Mesenchymal stem cell (in vitro differentiated cells and primary cell): ENCODE data around the gene CCDC6.

Experiments
- DNase-seq: peaks from one replicate; pipeline ENCODE4 v3.0.0-alpha.2; 2013
- H2AFZ ChIP-seq: one replicate; pipeline ENCODE4 v1.6.1; 2013; ENCODE audit warnings: low read depth, mild to moderate bottlenecking, control low read depth, inconsistent platforms, low read length, moderate library complexity
- H2AK5ac ChIP-seq: 2 replicates; pipeline ENCODE4 v1.6.1; 2013; ENCODE audit warnings: low read length, moderate library complexity, mild to moderate bottlenecking, inconsistent platforms; ENCODE audit not compliant: severe bottlenecking
- H2BK120ac ChIP-seq: one replicate; pipeline ENCODE4 v1.6.1; 2013; ENCODE audit warnings: low read depth, mild to moderate bottlenecking, inconsistent platforms, low read length, moderate library complexity
- H2BK12ac ChIP-seq, 2 experiments: one replicate each; pipeline ENCODE4 v1.6.1; 2013; ENCODE audit warnings: inconsistent platforms in 2 of 2, low read length in 2 of 2, mild to moderate bottlenecking in 2 of 2, moderate library complexity in 2 of 2, control low read depth in 1 of 2
- H2BK15ac ChIP-seq: one replicate; pipeline ENCODE4 v1.6.1; 2013; ENCODE audit warnings: mild to moderate bottlenecking, low read depth, inconsistent platforms; ENCODE audit not compliant: poor library complexity, severe bottlenecking
- H2BK5ac ChIP-seq: 2 replicates; pipeline ENCODE4 v1.6.1; 2013; ENCODE audit warnings: low read depth, mild to moderate bottlenecking, low read length, control low read depth, inconsistent platforms; ENCODE audit not compliant: poor library complexity, severe bottlenecking
- H3K14ac ChIP-seq, 2 experiments: one replicate each; pipeline ENCODE4 v1.6.1; 2013; ENCODE audit warnings: inconsistent platforms in 2 of 2, low read length in 2 of 2, control low read depth in 1 of 2, mild to moderate bottlenecking in 1 of 2, moderate library complexity in 1 of 2
- H3K18ac ChIP-seq, 2 experiments: one replicate each; pipeline ENCODE4 v1.6.1; 2013; ENCODE audit warnings: inconsistent platforms in 2 of 2, low read length in 2 of 2, control low read depth in 1 of 2, low read depth in 1 of 2, mild to moderate bottlenecking in 1 of 2
- H3K23ac ChIP-seq, 2 experiments: one replicate each; pipeline ENCODE4 v1.6.1; 2013; ENCODE audit warnings: inconsistent platforms in 2 of 2, low read length in 2 of 2, mild to moderate bottlenecking in 2 of 2, moderate library complexity in 2 of 2, control low read depth in 1 of 2
- H3K27ac ChIP-seq: 2 replicates; pipeline ENCODE4 v1.5.1; 2013; ENCODE audit warnings: mild to moderate bottlenecking, moderate library complexity, low read length, control low read depth, inconsistent platforms; ENCODE audit not compliant: poor library complexity, severe bottlenecking
- H3K27me3 ChIP-seq, 2 experiments: 2 replicates each; pipeline versions ENCODE4 v1.6.1 to v1.7.0; 2013; ENCODE audit warnings: low read length in 2 of 2, mild to moderate bottlenecking in 2 of 2, moderate library complexity in 2 of 2, control low read depth in 1 of 2, inconsistent platforms in 1 of 2; ENCODE audit not compliant: control insufficient read depth in 1 of 2, insufficient read depth in 1 of 2
- H3K36me3 ChIP-seq, 2 experiments: 2 replicates each; pipeline versions ENCODE4 v1.6.1 to v1.7.0; 2013; ENCODE audit warnings: low read length in 2 of 2, control low read depth in 1 of 2, inconsistent platforms in 1 of 2, low read depth in 1 of 2, mild to moderate bottlenecking in 1 of 2; ENCODE audit not compliant: insufficient read depth in 2 of 2, control insufficient read depth in 1 of 2
- H3K4ac ChIP-seq, 2 experiments: one replicate each; pipeline ENCODE4 v1.6.1; 2013; ENCODE audit warnings: inconsistent platforms in 2 of 2, low read length in 2 of 2, mild to moderate bottlenecking in 2 of 2, moderate library complexity in 2 of 2, control low read depth in 1 of 2, low read depth in 1 of 2
- H3K4me1 ChIP-seq: 2 replicates; pipeline ENCODE4 v1.6.1; 2013; ENCODE audit warnings: low read depth, low read length, control low read depth; ENCODE audit not compliant: control insufficient read depth, insufficient read depth
- H3K4me2 ChIP-seq: 2 replicates; pipeline ENCODE4 v1.6.1; 2013; ENCODE audit warnings: low read length, mild to moderate bottlenecking, inconsistent platforms; ENCODE audit not compliant: poor library complexity, severe bottlenecking
- H3K4me3 ChIP-seq, 2 experiments: 2 replicates each; pipeline versions ENCODE4 v1.5.1 to v1.7.0; 2013; ENCODE audit warnings: low read length in 2 of 2, mild to moderate bottlenecking in 2 of 2, control low read depth in 1 of 2, low read depth in 1 of 2; ENCODE audit not compliant: insufficient read depth in 1 of 2
- H3K79me1 ChIP-seq: replicated peaks from 2 replicates; pipeline ENCODE4 v1.6.1; 2013; ENCODE audit warnings: mild to moderate bottlenecking, control low read depth, low read length, inconsistent platforms; ENCODE audit not compliant: poor library complexity, severe bottlenecking
- H3K9ac ChIP-seq: 2 replicates; pipeline ENCODE4 v1.7.0; 2013; ENCODE audit warnings: mild to moderate bottlenecking, low read length, moderate library complexity
- H3K9me3 ChIP-seq: 2 replicates; pipeline ENCODE4 v1.7.0; 2013; ENCODE audit warnings: mild to moderate bottlenecking, low read length; ENCODE audit not compliant: control insufficient read depth
- H4K8ac ChIP-seq: one replicate; pipeline ENCODE4 v1.6.1; 2013; ENCODE audit warnings: inconsistent platforms, mild to moderate bottlenecking, low read length, moderate library complexity
- H4K91ac ChIP-seq: one replicate; pipeline ENCODE4 v1.6.1; 2013; ENCODE audit warnings: mild to moderate bottlenecking, low read length, inconsistent platforms
- WGBS: methylation state at CpG from one replicate; pipeline ENCODE4 v1.1.7; 2013; ENCODE audit warnings: mixed read lengths; 5-methylcytosine and 5-hydroxymethylcytosine counted together

The CCDC6 gene

DNA sequence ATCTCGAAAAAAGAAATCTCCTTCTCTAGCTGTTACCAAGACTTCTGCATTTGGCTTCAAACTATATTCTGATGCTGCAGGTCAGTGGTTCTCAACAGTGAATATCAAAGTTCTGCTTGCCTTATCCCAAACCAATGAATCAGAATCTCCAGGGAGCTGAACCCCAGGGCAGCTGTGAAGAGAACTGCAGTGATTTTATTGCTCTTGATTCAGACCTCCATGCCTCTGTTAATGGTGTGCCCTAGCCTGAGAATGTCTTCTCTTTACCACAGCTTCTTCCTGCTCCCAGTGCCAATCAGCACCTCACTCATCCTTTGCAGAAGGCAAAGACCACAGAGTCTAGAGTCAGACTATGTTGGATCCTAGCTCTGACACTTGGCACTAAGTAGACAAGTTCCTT lies 106.9 kb downstream of the CCDC6 start:
- Histone ChIP-seq H3K9me3 (no peaks in the 10 kb centered on the region), H3K14ac (no peak overlapping the region), H3K4me3 (no peak overlapping the region), H2BK5ac (no peak overlapping the region), H2AFZ (no peak overlapping the region), H3K27me3 (no peaks in the 10 kb centered on the region), H4K8ac (no peak overlapping the region), H2AK5ac (no peak overlapping the region), H2BK12ac (no peak overlapping the region), H2BK15ac (no peak overlapping the region), H3K23ac (no peak overlapping the region), H3K4me2 (no peak overlapping the region), H2BK120ac (no peak overlapping the region), H4K91ac (no peak overlapping the region), H3K79me1 (peaks cover 3% of the 10 kb centered on the region), H3K18ac (no peak overlapping the region), H3K36me3 (peaks cover 8 to 56% of the 10 kb centered on the region in 2 experiments), H3K4me1 (no peaks in the 10 kb centered on the region), H3K4ac (no peak overlapping the region), H3K27ac (no peak overlapping the region), H3K9ac (no peak overlapping the region)
- no peak for DNase-seq
- 100% methylated on average over 1 of the region's 1 CpG for WGBS

DNA sequence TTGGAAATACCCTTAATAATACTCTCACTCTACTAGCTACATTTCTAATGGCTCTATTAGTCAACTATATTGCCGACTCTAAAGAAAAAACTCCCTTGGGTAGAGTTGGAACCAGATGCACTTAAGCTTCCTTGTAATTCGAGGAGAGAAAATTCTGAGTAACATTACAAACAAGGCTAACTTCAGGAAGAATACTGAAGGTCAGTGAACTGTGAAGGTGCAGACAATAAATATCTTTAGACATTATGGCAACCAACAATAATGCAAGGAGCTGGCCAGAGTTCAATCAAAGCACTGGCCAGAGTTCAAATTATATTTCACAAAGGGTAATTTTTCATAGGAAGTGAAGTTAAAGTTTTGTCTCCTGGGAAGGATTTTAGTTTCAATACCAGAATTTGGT lies 112.4 kb downstream of the CCDC6 start:
- no peak overlapping the region for H3K4ac ChIP-seq
- no peak overlapping the region for H3K4me3 ChIP-seq
- H2AK5ac ChIP-seq: no peak overlapping the region
- H3K79me1 ChIP-seq: peaks cover 3% of the 10 kb centered on the region
- no peak overlapping the region for H2BK5ac ChIP-seq
- no peak overlapping the region for H2BK15ac ChIP-seq
- H3K9ac ChIP-seq: no peak overlapping the region
- no peaks in the 10 kb centered on the region for H3K9me3 ChIP-seq
- DNase-seq: no peak
- no peak overlapping the region for H3K27ac ChIP-seq
- H2BK12ac ChIP-seq: no peak overlapping the region
- H3K23ac ChIP-seq: no peak overlapping the region
- no peak overlapping the region for H3K18ac ChIP-seq
- 85% methylated on average over 2 of the region's 2 CpGs for WGBS
- peaks cover 7% of the 10 kb centered on the region for H3K4me1 ChIP-seq
- H2AFZ ChIP-seq: no peak overlapping the region
- no peak overlapping the region for H3K4me2 ChIP-seq
- H4K91ac ChIP-seq: no peak overlapping the region
- H3K14ac ChIP-seq: no peak overlapping the region
- peaks cover 11 to 68% of the 10 kb centered on the region in 2 experiments for H3K36me3 ChIP-seq
- no peaks in the 10 kb centered on the region for H3K27me3 ChIP-seq
- no peak overlapping the region for H2BK120ac ChIP-seq
- no peak overlapping the region for H4K8ac ChIP-seq

DNA sequence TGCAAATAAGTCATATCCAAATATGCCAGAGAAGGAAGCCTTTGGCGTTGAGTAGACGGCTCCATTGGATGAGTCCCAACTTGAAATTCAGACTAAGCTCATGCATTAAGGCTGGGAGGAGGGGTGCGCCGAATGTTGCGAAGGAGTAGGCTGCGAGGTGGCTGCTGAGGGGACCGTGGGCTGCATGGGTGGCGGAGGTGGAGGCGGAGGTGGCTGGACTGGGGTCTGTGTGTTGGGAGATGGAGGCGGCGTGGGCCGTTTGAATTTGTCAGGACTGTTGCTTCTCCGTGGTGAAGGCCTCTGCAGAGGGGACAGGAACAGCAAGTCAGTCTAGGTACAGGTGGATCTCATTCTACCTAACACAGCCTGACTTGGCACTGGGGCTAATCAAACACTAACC lies 113.5 kb downstream of the CCDC6 start:
- Histone ChIP-seq H3K23ac (no peak overlapping the region), H3K79me1 (peaks cover 3% of the 10 kb centered on the region), H2BK15ac (no peak overlapping the region), H4K8ac (no peak overlapping the region), H2BK120ac (no peak overlapping the region), H2AK5ac (no peak overlapping the region), H2AFZ (no peak overlapping the region), H3K4ac (no peak overlapping the region), H3K14ac (no peak overlapping the region), H3K18ac (no peak overlapping the region), H3K4me3 (no peak overlapping the region), H3K4me1 (peaks cover 7% of the 10 kb centered on the region), H3K9ac (no peak overlapping the region), H2BK12ac (no peak overlapping the region), H3K9me3 (no peaks in the 10 kb centered on the region), H3K27ac (no peak overlapping the region), H3K27me3 (no peaks in the 10 kb centered on the region), H3K36me3 (peaks cover 14 to 65% of the 10 kb centered on the region in 2 experiments), H4K91ac (no peak overlapping the region), H2BK5ac (no peak overlapping the region), H3K4me2 (no peak overlapping the region)
- WGBS: over 99% methylated on average over 7 of the region's 13 CpGs
- no peak for DNase-seq

DNA sequence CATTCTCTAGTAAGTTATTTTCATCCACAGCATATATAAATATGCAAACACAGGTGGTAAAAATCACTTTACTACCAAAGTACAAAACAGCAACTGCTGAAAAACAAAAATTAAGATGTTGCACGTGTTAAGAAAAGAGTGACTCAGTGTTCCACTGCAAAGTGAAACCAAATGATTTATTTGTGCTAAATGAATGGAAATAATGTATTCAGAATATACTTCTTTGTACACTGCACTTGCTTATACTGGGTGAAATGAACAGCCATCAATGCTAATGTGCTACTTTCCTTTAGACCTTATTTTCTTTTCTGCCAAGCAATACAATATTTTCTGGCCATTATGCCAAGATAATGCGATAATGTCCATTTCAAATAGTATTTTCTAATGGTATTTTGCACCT lies 114.8 kb downstream of the CCDC6 start:
- no peaks in the 10 kb centered on the region for H3K9me3 ChIP-seq
- DNase-seq: no peak
- no peak overlapping the region for H2AK5ac ChIP-seq
- no peak overlapping the region for H2BK12ac ChIP-seq
- H2BK5ac ChIP-seq: no peak overlapping the region
- H3K4me1 ChIP-seq: peaks cover 7% of the 10 kb centered on the region
- H3K4ac ChIP-seq: no peak overlapping the region
- no peak overlapping the region for H3K4me2 ChIP-seq
- no peak overlapping the region for H3K18ac ChIP-seq
- H4K91ac ChIP-seq: no peak overlapping the region
- no peak overlapping the region for H3K23ac ChIP-seq
- H3K9ac ChIP-seq: no peak overlapping the region
- H3K27ac ChIP-seq: no peak overlapping the region
- no peak overlapping the region for H2BK15ac ChIP-seq
- peaks cover 13 to 56% of the 10 kb centered on the region in 2 experiments for H3K36me3 ChIP-seq
- no peak overlapping the region for H4K8ac ChIP-seq
- H3K27me3 ChIP-seq: no peaks in the 10 kb centered on the region
- no peak overlapping the region for H2BK120ac ChIP-seq
- H2AFZ ChIP-seq: no peak overlapping the region
- no peak overlapping the region for H3K14ac ChIP-seq
- WGBS: no CpG with 5 or more reads among the region's 2 CpGs
- H3K4me3 ChIP-seq: no peak overlapping the region
- peaks cover 2% of the 10 kb centered on the region for H3K79me1 ChIP-seq
